HG02798 (cell line): ENCODE measurements around the gene OSTF1.

Experiments
- ATAC-seq: cut with Tn5 transposase; IDR thresholded peaks from one replicate; pipeline ENCODE4 v1.9.1; 2021; ENCODE audit warnings: mild to moderate bottlenecking; ENCODE audit not compliant: unreplicated experiment, poor library complexity

OSTF1 gene

GRCh38 chr9:75112789-75113188 lies 24.5 kb downstream of the OSTF1 start:
- no peak for ATAC-seq

GRCh38 chr9:75116306-75116705 lies 28.0 kb downstream of the OSTF1 start:
- no peak for ATAC-seq

- no peak for ATAC-seq
Observed at GRCh38 chr9:75117564-75117963, 29.2 kb downstream of the OSTF1 start.

DNA sequence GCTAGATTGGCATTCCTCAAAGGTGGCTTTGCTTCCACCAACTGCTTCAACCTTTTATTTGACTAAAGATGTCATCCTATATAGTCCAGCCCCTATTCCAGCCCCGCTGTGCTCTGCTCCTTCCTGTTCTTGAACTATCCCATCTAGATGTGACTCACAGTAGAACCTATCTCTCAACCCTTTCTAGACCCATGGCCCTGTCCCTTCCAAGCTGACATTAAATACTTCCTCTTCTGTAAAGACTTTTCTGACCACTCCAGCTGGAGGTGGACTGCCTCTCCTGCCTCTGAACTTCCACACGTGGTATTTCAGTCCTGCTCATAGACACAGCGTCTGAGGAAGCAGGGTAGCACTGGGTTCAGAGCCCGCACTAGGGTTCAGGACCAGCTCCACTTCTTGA lies 32.4 kb downstream of the OSTF1 start:
- no peak for ATAC-seq

GRCh38 chr9:75121914-75122558 lies 33.7 kb downstream of the OSTF1 start:
- no peak for ATAC-seq

- ATAC-seq, result no peak
Observed at GRCh38 chr9:75123696-75124095, 35.4 kb downstream of the OSTF1 start.

- no peak for ATAC-seq
Observed at GRCh38 chr9:75128535-75128934, 40.2 kb downstream of the OSTF1 start.

GRCh38 chr9:75130172-75130571 lies 41.9 kb downstream of the OSTF1 start:
- ATAC-seq, result no peak

- no peak for ATAC-seq
Observed at GRCh38 chr9:75130621-75131230, 42.4 kb downstream of the OSTF1 start.

DNA sequence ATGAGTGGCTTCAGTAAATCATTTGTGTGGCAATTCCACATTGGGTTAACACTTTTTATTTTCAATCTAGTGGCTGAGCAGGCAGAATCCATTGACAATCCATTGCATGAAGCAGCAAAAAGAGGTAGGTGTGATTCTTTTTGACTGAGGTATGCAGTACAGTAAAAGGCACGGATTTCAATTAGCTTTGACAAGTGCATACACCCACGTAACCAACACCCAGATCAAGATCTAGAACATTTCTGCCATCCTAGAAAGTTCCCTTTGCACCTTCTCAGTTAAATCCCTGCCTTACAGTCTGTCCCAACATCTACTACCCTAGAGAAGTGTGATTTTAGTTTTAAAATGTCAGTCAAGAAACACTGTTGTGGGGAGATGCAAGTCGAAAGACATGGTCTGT lies 43.4 kb downstream of the OSTF1 start:
- no peak for ATAC-seq

DNA sequence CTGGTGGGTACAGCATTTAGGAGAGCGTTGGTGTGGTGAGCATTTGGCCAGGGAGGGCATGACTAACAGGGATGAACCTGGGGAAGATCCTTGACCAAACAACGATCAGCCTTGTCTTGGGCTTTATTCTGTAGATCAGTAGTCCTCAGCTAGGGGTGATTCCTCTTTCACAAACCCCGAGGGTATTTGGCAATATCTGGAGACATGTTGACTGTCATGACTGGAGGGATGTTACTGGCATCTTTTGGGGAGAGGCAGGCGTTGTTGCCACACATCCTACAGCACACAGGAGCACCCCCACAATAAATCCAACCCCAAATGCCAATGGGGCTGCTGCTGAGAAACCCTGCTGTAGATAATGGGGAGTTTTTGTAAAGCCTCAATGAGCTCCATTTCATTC lies 43.9 kb downstream of the OSTF1 start:
- ATAC-seq, result no peak

DNA sequence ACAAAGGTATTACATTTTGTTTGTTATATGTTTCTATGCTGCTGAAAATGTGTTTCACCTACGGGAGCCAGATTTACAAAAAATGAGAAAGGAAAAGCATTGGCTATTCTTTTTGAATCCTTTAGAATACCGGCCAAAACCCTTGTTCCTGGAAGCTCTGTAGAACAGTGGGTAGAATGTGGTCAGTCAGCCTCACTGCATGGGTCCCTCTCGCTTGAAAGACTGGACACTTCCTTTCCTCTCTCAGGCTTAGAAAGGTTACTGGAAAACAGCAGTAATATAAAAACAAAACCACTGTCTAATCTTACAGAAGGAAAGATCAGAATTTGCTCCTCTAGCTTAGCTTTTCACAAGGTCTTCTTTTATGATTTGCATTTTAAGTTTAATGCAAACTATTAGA lies 45.1 kb downstream of the OSTF1 start:
- no peak for ATAC-seq

- no peak for ATAC-seq
Observed at GRCh38 chr9:75134495-75134894, 46.2 kb downstream of the OSTF1 start.

DNA sequence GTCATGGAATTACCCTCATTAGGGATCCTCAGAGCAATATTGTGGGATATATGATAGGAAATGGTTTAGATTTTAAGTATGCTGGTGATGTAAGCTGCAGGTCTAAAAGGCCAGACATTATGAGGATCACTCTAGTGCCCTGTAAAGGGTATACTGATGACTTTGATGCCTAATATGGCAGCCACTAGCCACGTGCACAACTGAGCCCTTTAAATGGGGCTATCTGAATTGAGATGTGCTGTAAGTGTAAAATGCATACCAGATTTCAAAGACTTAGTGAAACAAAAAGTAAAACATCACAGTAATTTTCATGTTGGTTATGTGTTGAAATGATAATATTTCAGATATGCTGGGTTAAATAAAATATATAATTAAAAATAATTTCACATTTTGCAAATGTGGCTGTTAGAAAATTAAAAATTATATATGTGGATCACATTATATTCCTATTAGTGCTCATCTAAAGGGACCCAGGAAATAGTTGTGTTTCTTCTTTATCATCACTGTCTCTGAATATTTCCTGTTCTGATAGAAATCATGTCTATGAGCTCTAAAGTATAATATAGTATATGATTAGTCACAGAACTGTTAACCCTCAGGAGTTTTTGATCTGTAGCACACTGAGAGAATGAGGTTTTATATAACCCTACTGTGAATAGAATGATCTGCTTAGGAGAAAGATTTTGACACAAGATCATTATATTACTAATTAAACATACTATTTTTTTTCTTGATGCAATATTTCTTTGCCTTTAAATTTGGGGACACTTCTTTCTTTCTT lies 50.1 kb downstream of the OSTF1 start:
- no peak for ATAC-seq

DNA sequence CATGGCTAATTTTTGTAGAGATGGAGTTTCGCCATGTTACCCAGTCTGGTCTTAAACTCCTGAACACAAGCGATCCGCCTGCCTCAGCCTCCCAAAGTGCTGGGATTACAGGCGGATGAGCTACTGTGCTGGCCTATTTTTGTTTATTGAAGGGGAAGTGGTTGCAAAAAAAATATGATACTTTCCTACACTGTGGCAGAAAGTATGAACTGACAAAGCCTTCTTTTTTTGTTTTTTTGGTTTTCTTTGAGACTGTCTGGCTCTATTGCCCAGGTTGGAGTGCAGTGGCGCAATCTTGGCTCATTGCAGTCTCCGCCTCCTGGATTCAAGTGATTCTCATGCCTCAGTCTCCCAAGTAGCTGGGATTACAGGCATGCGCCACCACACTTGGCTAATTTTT lies 50.9 kb downstream of the OSTF1 start:
- ATAC-seq, result no peak

DNA sequence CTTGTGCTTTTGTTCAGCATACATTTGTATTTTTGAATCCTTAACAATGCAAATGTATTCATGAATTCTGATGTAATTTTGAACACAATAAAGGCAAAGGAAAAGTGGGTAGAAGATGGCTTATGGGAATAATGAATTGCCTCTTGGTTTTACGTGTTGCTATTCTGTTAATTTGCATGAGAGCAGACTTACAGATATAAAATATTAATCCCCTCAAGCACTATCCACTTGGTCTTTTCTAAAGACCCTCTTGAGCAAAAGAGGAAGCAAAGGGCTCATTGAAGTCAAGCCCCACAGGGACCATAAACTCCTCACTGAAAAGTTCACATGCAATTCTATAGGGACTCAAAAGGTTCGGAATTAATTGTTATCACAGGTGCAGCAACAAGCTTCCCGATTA lies 51.9 kb downstream of the OSTF1 start:
- ATAC-seq, result no peak

DNA sequence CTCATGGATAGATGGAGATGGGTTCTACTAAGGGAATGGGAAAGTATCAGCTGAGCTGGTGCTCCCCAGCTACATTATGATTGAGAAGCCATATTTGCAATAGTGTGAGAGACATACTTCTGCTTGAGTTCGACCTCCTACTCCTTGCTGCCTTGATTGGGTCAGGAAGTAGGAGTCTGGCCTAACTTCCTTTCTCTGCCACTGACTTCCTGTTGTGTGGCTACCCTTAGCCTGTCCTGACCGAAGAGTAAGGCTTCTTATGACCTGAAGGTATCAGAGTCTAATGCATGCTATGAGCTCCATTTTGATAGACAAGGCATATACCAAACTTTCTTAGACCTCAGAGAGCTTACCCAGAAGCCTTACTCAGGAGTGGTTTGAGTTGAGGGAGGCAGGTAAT lies 53.9 kb downstream of the OSTF1 start:
- ATAC-seq, result no peak

- no peak for ATAC-seq
Observed at GRCh38 chr9:75146229-75146628, 57.9 kb downstream of the OSTF1 start.

- no peak for ATAC-seq
Observed at GRCh38 chr9:75147638-75148037, 59.3 kb downstream of the OSTF1 start.

GRCh38 chr9:75148561-75148960 lies 60.2 kb downstream of the OSTF1 start:
- ATAC-seq, result no peak

DNA sequence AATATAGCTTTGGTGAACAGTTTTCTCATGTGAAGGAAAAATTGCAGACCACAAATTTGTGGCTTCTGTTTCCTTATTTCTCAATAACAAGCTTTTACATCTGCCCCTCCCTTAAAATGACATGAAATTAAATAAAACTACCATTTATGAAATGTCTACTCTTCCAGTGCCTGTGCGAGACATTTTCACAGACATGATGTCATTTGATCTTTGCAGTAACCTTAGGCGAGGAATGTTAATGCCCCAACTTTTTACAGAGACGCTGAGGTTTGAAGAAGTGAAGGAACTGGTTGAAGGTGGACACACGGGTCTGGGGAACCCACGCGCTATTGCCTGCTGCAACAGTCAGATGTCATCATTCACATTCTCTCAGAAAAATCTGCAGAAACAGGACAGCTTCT lies 61.5 kb downstream of the OSTF1 start:
- no peak for ATAC-seq

GRCh38 chr9:75150512-75150911 lies 62.2 kb downstream of the OSTF1 start:
- ATAC-seq, result no peak
